Lower lobe of right lung (tissue), 2 donors: ENCODE data around the gene DUS2. TPM values are rescaled to one million over a fixed set of nuclear protein-coding genes. Genes with fewer than 3 reads are reported as not detected.

Experiments used
- ATAC-seq, 2 donors: fragments of 200-7000 bp; cut with Tn5 transposase; one replicate each; pipeline ENCODE4 v1.9.1; 2020 to 2022; ENCODE audit warnings: mild to moderate bottlenecking in 2 of 2, moderate library complexity in 2 of 2
- DNase-seq: peaks from one replicate; pipeline ENCODE4 v3.0.0-alpha.2; 2020
- H3K27ac ChIP-seq: fragments of 200-600 bp; one replicate; pipeline ENCODE4 v1.8.0; 2022
- H3K27me3 ChIP-seq: fragments of 200-600 bp; one replicate; pipeline ENCODE4 v1.8.0; 2022; ENCODE audit warnings: low read depth
- H3K36me3 ChIP-seq: fragments of 200-600 bp; one replicate; pipeline ENCODE4 v1.8.0; 2022; ENCODE audit warnings: mild to moderate bottlenecking
- H3K4me1 ChIP-seq: fragments of 200-600 bp; one replicate; pipeline ENCODE4 v1.8.0; 2022
- H3K4me3 ChIP-seq: fragments of 200-600 bp; one replicate; pipeline ENCODE4 v1.8.0; 2022; ENCODE audit warnings: mild to moderate bottlenecking
- H3K9me3 ChIP-seq: fragments of 200-600 bp; one replicate; pipeline ENCODE4 v1.8.0; 2022
- intact Hi-C: fragments of 100-400 bp; cut with DNase I; formaldehyde crosslinking; loops from one replicate; pipeline ENCODE4 v1.11.0; 2022
- total RNA-seq: library from RNA; stranded (reverse); fragmentation: NEBNext Ultra II Directional; extraction: Animal tissue kit (Norgen Biotek cat#: 25700); gene quantifications from one replicate; pipeline ENCODE4 v1.2.1, GENCODE V29; 2021
- TF ChIP-seq, protein P1 (sequence below): fragments of 200-600 bp; IDR thresholded peaks from one replicate; pipeline ENCODE4 v1.8.0; 2022; ENCODE audit warnings: antibody characterized with exemption, mild to moderate bottlenecking
- donor health status: DM: no; HTN: yes; CAD: no; lungs with severe emphysema.

The DUS2 gene
- total RNA-seq, 1 donor from 2014 or later = 15.1 TPM

DNA sequence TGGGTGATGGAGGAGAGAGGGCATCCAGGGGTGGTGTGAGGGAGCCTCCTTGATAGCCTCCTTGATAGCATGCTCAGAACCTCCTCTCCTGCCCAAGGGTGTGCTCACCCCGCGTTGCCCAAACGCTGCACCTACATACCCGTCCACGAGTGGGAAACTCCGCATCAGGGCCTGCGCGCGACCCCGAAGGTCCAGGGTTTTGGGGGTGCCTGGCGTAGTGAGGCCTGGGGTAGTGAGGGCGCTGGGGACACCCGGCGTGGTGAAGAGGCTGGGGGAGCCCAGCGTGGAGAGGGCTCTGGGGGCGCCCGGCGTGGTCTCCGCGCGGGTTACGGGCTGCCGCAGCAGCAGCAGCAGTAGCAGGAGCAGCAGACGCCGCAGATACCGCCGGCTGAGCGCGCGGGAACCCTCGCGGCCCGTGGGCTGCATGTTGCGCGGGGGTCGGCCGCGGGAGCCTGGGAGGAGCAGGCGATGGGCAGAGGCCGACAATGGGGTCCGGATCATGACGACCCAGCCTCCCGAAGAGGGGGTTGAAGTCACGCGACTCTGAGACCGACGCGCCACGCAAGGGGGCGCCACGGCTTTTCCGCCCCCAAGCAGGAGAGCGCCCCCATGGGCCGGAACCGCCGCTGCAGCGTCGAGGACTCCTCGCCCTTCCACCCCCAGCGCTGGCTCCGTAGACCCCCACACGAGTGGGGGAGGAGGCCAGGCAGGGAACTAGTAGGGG, 43.0 kb upstream of the DUS2 start, which contains the start of gene DPEP3:
DPEP3 (minus strand) TSS at position 545 of the 724 bp plus-strand sequence; CDS start at position 426, 119 bp downstream.
- Histone ChIP-seq H3K4me3 (no peak within 1 kb of the TSS), H3K9me3 (no peaks in the 10 kb centered on the region), H3K36me3 (no peaks in the 10 kb centered on the region), H3K27me3 (peaks cover 6% of the 10 kb centered on the region), H3K4me1 (peaks cover 18% of the 10 kb centered on the region), H3K27ac (no peak within 1 kb of the TSS)
- TF ChIP-seq, protein P1, sequence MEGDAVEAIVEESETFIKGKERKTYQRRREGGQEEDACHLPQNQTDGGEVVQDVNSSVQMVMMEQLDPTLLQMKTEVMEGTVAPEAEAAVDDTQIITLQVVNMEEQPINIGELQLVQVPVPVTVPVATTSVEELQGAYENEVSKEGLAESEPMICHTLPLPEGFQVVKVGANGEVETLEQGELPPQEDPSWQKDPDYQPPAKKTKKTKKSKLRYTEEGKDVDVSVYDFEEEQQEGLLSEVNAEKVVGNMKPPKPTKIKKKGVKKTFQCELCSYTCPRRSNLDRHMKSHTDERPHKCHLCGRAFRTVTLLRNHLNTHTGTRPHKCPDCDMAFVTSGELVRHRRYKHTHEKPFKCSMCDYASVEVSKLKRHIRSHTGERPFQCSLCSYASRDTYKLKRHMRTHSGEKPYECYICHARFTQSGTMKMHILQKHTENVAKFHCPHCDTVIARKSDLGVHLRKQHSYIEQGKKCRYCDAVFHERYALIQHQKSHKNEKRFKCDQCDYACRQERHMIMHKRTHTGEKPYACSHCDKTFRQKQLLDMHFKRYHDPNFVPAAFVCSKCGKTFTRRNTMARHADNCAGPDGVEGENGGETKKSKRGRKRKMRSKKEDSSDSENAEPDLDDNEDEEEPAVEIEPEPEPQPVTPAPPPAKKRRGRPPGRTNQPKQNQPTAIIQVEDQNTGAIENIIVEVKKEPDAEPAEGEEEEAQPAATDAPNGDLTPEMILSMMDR = peak; percentile 9
- intact Hi-C loops = no loop called here
- DNase-seq (no peak), ATAC-seq (peak in 1 of 2 donors; percentile 3)

DNA sequence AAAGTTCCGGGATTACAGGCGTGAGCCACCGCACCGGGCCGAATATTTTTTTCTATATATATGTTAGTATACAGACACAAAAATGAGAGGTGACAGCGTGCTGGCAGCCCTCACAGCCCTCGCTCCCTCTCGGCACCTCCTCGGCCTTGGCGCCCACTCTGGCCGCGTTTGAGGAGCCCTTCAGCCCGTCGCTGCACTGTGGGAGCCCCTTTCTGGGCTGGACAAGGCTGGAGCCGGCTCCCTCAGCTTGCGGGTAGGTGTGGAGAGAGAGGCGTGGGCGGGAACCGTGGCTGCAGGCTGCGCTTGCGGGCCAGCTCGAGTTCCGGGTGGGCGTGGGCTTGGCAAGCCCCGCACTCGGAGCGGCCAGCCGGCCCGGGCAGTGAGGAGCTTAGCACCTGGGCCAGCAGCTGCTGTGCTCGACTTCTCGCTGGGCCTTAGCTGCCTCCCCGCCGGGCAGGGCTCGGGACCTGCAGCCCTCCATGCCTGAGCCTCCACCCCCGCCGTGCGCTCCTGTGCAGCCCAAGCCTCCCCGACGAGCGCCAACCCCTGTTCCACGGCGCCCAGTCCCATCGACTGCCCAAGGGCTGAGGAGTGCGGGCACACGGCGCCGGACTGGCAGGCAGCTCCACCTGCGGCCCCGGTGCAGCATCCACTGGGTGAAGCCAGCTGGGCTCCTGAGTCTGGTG, 40.9 kb upstream of the DUS2 start:
- TF ChIP-seq, protein P1 = no peak
- Histone ChIP-seq H3K36me3 (no peaks in the 10 kb centered on the region), H3K27ac (no peak overlapping the region), H3K9me3 (no peaks in the 10 kb centered on the region), H3K4me1 (peaks cover 31% of the 10 kb centered on the region), H3K4me3 (no peak overlapping the region), H3K27me3 (peaks cover 6% of the 10 kb centered on the region)
- intact Hi-C loops = no loop called here
- DNase-seq (no peak), ATAC-seq (no peak)

DNA sequence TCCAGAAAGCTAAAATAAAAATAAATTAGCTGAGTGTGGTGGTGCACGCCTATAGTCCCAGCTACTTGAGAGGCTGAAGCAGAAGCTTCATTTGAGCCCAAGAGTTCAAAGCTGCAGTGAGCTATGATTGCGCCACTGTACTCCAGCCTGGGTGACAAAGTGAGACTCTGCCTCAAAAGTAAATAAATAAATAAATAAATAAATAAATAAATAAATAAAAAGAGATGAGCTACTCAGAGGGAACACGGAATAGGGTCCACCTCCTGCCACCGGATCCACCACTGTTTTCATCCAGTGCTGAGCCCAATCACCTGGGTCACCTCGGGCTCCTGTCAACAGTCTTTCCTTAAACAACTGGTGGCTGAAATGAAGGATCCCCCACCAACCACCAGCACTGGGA, 36.1 kb upstream of the DUS2 start:
- H3K27ac ChIP-seq = peak overlapping the region; percentile 60
- DNase-seq (no peak), ATAC-seq (no peak)
- H3K27me3 ChIP-seq = no peaks in the 10 kb centered on the region
- TF ChIP-seq, protein P1 = no peak
- peaks cover 37% of the 10 kb centered on the region for H3K4me1 ChIP-seq
- H3K9me3 ChIP-seq = no peaks in the 10 kb centered on the region
- H3K4me3 ChIP-seq = no peak overlapping the region
- intact Hi-C loops = no loop called here
- no peaks in the 10 kb centered on the region for H3K36me3 ChIP-seq

DNA sequence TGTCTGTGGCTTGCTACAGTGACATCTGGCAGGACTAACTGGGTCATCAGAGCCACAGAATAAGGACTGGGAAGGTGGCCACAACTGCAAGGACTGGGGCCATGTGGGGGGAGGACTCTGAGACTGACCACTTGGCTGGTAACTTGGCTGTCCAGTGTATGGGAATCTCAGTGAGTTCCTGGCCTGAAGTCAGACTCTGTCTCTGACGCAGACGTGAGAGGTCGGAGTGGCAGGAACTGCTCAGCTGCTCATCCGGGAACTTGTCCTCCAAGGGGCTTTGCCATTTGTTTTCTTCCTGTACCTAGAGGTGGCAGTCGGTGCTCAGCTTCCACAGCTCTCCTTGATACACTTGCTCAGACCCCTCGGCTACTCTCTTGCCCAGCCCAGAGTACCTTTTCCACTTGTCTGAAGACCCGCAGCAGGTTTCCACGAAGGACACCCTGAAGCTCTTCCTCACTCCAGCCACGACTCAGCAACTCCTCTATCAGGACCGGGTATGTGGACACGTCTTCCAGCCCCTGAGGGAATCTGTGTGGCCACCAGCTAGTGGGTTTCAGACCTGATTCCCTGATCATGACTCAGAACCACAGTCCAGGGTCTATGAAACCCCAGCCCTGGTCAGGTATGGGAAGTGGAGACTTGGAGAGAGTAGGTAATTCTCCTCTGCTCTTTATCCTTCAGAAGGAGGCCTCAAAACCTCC, 35.5 kb upstream of the DUS2 start:
- intact Hi-C loops = no loop called here
- TF ChIP-seq, protein P1 = no peak
- no peak for ATAC-seq
- no peaks in the 10 kb centered on the region for H3K9me3 ChIP-seq
- peak overlapping the region; percentile 60 for H3K27ac ChIP-seq
- no peak for DNase-seq
- H3K27me3 ChIP-seq = no peaks in the 10 kb centered on the region
- H3K36me3 ChIP-seq = no peaks in the 10 kb centered on the region
- no peak overlapping the region for H3K4me3 ChIP-seq
- peaks cover 39% of the 10 kb centered on the region for H3K4me1 ChIP-seq

DNA sequence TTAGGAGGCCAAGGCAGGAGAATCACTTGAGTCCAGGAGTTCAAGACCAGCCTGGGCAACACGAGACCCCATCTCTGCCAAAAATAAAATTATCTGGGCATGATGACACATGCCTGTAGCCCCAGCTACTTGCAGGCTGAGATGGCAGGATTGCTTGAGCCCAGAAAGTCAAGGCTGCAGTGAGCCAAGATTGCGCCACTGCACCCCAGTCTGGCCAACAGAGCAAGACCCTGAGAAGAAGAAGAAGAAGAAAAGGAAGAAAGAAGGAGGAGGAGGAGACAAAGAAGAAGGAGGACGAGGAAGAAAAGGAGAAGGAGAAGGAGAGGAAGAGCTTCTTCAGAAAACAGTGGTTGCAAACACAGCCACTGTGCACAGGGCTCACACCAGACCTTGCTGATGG, 34.4 kb upstream of the DUS2 start:
- Histone ChIP-seq H3K4me3 (no peak overlapping the region), H3K36me3 (no peaks in the 10 kb centered on the region), H3K9me3 (no peaks in the 10 kb centered on the region), H3K27ac (no peak overlapping the region), H3K27me3 (no peaks in the 10 kb centered on the region), H3K4me1 (peaks cover 46% of the 10 kb centered on the region)
- intact Hi-C loops = no loop called here
- TF ChIP-seq, protein P1 = no peak
- no peak for ATAC-seq
- no peak for DNase-seq
